ENCODE data around the gene LRRC75A.
"Not testable (repeated sequence)": the region's sequence is repeated elsewhere in the genome, so short reads cannot be mapped to it uniquely, and the experiment has no call there.

Gene LRRC75A

DNA sequence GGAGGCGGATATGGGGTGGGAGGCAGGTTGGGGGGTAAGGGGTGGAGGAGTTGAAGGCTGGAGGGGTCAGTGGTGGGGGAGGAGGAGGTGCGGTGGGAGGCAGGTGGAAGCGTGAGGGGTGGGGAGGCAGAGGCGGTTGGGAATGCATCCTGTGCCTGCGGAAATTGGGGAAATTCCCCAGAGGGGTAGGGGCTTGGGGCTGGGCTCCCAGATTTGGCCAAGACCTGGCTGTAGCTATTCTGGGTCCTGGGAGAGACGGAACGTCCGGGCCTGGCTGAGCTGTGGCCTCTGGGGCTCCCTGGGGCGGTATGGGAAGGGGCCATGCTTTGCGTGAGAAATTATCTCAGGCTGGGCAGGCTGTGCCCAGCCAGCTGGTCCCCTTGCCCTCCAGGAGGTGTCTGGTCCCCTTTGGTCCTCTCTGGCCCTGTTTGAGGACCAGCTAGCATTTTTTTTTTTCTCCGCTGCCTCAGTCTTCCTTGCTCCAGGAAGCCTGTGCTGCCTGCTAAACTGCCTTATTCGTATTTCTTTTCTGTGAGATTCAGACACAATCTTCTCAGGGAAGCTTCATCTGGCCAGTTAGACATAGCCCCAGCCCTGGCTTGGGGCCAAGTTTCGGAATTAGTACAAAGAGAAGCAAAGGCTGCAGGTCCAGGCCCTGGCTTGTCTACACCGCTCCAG is 83.9 kb downstream of the LRRC75A start:
- no peak for DNase-seq (ENCODE audit: low read depth in 2 of 2, low spot score in 1 of 2)

DNA sequence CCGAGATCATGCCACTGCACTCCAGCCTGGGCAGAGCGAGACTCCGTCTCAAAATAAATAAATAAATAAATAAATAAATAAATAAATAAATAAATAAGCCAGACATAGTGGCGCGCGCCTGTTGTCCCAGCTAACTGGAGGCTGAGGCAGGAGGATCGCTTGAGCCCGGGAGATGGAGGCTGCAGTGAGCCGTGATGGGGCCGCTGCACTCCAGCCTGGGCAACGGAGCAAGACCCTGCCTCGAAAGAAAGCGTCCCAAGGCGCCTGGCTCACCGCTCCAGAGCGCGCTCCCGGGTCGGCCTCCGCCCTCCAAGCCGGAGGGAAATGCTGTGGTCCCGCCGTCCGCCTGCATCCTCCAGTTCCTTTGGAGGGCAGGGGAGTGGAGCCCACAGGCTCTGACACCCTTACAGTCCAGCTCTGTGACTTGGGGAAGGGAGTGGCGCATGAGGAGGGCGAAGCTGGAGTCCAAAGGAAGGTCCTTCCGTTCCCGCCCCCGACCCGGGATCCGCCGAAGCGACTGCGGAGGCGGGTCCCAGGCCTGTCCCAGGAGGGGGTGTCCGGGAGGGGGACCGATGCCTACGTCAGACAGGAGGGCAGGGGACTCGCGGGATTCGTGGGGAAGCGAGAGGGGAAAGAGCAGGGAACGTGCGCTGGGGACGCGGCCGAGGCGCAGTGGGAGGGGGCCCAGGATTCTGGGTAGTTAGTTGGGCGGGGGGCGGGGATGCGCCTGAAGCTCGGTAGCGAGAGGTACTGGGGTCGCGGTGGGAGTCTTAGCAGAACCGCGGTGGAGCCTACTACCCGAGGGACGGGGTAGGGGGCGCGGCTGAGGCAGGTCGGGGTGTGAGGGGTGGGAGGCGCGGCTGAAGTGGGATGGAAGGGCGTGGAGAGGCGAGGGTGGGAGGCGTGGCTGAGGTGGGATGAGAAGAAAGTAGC is 85.0 kb downstream of the LRRC75A start:
- no peak for DNase-seq (ENCODE audit: low read depth in 2 of 2, low spot score in 1 of 2)

DNA sequence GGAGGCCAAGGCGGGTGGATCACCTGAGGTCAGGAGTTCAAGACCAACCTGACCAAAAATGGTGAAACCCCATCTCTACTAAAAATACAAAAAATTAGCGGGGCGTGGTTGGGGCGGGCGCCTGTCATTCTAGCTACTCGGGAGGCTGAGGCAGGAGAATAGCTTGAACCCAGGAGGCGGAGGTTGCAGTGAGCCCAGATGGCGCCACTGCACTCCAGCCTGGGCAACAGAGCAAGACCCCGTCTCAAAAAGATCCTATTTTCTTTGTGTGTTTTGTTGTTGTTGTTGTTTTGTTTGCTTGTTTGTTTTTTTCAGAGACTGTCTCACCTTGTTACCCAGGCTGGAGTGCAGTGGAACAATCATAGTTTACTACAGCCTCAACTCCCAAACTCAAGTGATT is 88.1 kb downstream of the LRRC75A start:
- DNase-seq (ENCODE audit: low read depth in 2 of 2, low spot score in 1 of 2): not testable (repeated sequence)

DNA sequence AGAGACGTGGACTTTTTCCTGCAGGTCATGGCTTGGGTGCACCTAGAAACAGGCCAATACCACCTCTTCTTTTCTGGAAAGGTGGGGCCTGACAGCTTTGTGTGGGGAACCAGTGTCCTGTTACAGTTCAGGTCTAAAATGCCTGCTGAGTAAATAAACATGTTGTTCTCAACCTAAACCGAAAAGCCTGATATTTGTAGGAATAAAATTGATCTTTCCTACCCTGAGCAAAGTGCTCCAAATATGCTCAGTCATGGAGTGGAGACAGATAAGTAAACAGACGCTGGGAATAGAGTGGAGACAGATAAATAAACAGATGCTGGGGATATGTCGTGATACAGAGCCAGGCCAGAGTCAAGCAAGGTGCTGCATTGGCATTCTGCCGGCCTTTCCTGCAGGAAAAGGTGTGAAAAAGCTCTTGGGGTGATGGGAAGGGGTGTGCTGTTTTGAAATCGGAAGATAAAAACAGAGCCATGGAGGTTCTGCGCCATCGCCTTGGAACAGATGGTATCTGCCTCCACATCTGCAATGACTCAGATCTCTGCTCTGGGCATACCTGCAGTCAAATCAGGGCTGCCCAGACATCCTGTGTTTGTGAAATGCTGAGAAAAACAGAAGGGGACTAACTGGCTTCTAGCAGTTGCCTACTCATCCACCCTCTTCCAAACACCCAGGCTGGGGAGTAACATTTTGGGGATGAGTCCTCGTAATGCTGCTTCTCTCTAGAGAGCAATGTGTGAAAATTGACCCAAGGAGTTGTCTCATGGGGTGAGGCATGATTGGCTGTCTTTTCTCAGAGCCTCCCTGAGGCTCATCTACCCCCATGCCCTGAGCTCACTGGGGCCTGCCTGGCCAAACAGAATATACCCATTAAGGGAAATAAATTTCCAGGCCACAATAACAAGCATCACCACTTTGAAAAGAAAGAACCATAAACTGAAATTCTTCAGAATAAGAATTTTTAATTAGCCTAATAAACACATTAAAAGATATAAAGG is 93.4 kb downstream of the LRRC75A start:
- DNase-seq (ENCODE audit: low read depth in 2 of 2, low spot score in 1 of 2): no peak

DNA sequence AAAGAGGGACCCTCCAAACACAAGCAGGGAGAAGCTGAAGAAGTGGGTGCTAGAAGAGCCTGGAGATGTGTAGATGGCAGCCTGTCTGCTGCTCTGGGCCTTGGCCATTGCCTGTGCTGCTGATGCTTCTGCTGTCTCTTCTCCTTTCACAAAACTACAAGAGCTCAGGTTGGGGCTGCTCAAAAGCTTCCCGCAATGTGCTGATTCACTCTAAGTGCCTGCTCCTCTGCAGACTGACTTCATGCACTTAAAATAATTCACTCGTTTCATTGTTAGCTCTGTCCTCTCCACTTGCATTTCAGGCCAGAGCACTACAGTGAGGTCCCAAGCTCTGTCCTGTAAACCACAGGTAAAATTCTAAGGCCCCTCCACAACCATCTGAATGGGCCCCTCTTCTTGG is 95.3 kb downstream of the LRRC75A start:
- DNase-seq (ENCODE audit: low read depth in 2 of 2, low spot score in 1 of 2): not testable (repeated sequence)

DNA sequence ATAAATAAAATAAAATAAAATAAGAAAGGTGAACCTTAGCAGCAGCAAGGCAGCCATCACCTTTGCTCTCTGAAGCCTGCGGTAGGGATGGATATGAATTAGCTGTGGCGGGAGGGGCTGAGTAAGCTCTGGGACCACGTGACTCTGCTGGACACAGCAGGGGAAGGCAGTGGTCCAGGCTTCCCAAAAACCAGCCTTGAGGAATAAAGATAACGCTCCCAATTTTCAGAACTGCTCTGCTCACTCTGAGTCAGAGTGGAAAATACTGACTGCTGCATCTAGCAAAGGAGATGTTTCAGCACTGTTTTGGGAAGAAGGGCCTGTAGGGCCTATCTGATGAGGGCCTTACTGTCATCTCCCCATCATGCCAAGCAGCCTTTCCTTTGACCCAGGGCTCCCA is 96.1 kb downstream of the LRRC75A start:
- not testable (repeated sequence) for DNase-seq (ENCODE audit: low read depth in 2 of 2, low spot score in 1 of 2)

DNA sequence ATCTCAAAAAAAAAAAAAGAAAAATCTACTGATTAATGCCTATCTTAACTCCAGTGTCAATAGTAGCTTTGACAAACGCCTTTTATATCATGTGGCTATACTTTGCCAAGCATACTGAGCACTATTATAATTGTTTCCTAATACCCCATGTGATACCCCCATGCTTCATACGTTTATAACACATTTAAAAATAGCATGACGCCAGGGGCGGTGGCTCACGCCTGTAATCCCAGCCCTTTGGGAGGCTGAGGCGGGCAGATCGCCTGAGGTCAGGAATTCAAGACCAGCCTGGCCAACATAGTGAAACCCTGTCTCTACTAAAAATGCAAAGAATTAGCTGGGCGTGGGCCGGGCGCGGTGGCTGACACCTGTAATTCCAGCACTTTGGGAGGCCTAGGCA is 99.5 kb downstream of the LRRC75A start:
- not testable (repeated sequence) for DNase-seq (ENCODE audit: low read depth in 2 of 2, low spot score in 1 of 2)
